ENCODE data around the gene S100A14.
A peak's percentile ranks its signal among the peaks of the same experiment; 100 is the strongest.

The S100A14 gene

DNA sequence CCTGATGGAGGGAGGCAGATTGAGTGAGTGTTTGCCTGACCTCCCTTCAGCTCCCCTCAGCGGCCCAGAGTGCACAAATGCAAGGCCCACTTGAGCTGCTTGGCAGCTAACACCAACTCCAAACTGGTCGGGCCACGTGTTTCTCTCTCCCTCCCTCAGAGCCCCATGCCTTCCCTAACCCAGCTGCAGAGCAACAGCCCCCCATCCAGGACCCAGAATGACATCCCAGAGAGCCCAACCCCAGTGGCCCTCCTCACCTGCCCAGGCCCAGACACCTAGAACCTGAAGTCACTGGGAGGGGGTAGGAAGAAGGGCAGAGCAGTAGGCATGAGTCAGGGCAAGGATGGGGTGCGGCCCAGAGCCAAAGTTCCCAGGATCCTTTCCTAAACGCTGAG, 789 bp upstream of the S100A14 start:
- TF ChIP-seq, protein P1, sequence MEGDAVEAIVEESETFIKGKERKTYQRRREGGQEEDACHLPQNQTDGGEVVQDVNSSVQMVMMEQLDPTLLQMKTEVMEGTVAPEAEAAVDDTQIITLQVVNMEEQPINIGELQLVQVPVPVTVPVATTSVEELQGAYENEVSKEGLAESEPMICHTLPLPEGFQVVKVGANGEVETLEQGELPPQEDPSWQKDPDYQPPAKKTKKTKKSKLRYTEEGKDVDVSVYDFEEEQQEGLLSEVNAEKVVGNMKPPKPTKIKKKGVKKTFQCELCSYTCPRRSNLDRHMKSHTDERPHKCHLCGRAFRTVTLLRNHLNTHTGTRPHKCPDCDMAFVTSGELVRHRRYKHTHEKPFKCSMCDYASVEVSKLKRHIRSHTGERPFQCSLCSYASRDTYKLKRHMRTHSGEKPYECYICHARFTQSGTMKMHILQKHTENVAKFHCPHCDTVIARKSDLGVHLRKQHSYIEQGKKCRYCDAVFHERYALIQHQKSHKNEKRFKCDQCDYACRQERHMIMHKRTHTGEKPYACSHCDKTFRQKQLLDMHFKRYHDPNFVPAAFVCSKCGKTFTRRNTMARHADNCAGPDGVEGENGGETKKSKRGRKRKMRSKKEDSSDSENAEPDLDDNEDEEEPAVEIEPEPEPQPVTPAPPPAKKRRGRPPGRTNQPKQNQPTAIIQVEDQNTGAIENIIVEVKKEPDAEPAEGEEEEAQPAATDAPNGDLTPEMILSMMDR (IDR thresholded peaks at IDR 0.05; ENCODE audit: poor library complexity, severe bottlenecking): no peak
- peaks cover 23% of the 10 kb centered on the region for H3K4me1 ChIP-seq (ENCODE audit: insufficient read depth, poor library complexity, severe bottlenecking)
- DNase-seq (ENCODE audit: low spot score) (no peak), ATAC-seq (ENCODE audit: low read depth) (0 out of 3 replicates have a peak, but pooled peaks have one; percentile 6)
- H3K27me3 ChIP-seq (ENCODE audit: insufficient read depth, poor library complexity, severe bottlenecking): no peaks in the 10 kb centered on the region
- peaks cover 33% of the 10 kb centered on the region for H3K36me3 ChIP-seq (ENCODE audit: low read depth)
- H3K9me3 ChIP-seq (ENCODE audit: severe bottlenecking): no peaks in the 10 kb centered on the region
- no peak overlapping the region for H3K4me3 ChIP-seq (ENCODE audit: severe bottlenecking)
- H3K27ac ChIP-seq (ENCODE audit: poor library complexity, severe bottlenecking): peak overlapping the region; percentile 98

DNA sequence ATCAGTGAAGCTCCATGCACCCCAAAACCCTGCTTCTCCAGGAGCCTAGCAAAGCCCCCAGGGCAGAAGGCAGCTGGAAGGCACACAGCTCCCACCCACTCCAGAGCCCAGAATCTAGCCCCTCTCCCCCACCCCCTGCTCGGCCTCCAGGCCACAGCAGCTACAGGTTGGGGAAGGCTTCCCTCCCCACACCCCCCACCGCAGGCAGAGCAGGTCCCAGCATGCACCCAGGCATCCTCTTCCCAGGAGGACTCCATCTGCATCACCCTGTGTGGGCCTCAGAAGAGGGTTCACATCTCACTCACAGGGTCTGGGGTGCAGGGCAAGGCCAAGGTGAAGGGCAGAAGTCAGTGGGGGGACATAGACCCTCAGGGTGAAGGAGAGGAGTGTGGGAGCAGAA, 719 bp downstream of the S100A14 start:
- H3K4me1 ChIP-seq (ENCODE audit: insufficient read depth, poor library complexity, severe bottlenecking): peaks cover 27% of the 10 kb centered on the region

DNA sequence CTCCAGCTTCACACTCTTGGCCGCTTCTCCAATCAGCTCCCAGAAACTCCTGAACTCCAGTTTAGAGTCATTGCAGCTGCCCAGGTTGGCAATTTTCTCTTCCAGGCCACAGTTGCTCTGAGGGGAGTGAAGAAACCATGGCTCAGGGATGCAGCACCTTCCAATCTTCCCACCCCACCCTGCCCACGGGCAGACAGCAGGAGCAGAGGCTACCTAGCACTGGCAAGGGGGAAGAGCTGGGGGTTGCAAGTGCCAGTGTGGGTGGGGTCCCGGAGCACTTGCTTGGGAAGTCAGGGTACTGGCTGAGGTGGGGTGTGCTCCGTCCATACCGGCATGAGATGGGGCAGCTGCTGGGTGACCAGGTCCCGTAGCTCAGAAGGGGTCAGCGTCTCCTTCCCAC, 1.2 kb downstream of the S100A14 start:
- ATAC-seq (ENCODE audit: low read depth) (no peak), DNase-seq (ENCODE audit: low spot score) (no peak)
- Histone ChIP-seq H3K36me3 (ENCODE audit: low read depth) (peaks cover 29% of the 10 kb centered on the region), H3K4me1 (ENCODE audit: insufficient read depth, poor library complexity, severe bottlenecking) (peaks cover 32% of the 10 kb centered on the region), H3K27ac (ENCODE audit: poor library complexity, severe bottlenecking) (peak overlapping the region; percentile 98), H3K27me3 (ENCODE audit: insufficient read depth, poor library complexity, severe bottlenecking) (no peaks in the 10 kb centered on the region), H3K9me3 (ENCODE audit: severe bottlenecking) (no peaks in the 10 kb centered on the region), H3K4me3 (ENCODE audit: severe bottlenecking) (peak overlapping the region; percentile 49)
- TF ChIP-seq, protein P1 (IDR thresholded peaks at IDR 0.05; ENCODE audit: poor library complexity, severe bottlenecking): no peak

More for the DNA sequence above, 719 bp downstream of the S100A14 start:
- TF ChIP-seq, protein P1 (IDR thresholded peaks at IDR 0.05; ENCODE audit: poor library complexity, severe bottlenecking): no peak
- Histone ChIP-seq H3K9me3 (ENCODE audit: severe bottlenecking) (no peaks in the 10 kb centered on the region), H3K27ac (ENCODE audit: poor library complexity, severe bottlenecking) (peak overlapping the region; percentile 98), H3K27me3 (ENCODE audit: insufficient read depth, poor library complexity, severe bottlenecking) (no peaks in the 10 kb centered on the region), H3K36me3 (ENCODE audit: low read depth) (peaks cover 28% of the 10 kb centered on the region), H3K4me3 (ENCODE audit: severe bottlenecking) (peak overlapping the region; percentile 49)
- no peak for ATAC-seq (ENCODE audit: low read depth)
- no peak for DNase-seq (ENCODE audit: low spot score)

DNA sequence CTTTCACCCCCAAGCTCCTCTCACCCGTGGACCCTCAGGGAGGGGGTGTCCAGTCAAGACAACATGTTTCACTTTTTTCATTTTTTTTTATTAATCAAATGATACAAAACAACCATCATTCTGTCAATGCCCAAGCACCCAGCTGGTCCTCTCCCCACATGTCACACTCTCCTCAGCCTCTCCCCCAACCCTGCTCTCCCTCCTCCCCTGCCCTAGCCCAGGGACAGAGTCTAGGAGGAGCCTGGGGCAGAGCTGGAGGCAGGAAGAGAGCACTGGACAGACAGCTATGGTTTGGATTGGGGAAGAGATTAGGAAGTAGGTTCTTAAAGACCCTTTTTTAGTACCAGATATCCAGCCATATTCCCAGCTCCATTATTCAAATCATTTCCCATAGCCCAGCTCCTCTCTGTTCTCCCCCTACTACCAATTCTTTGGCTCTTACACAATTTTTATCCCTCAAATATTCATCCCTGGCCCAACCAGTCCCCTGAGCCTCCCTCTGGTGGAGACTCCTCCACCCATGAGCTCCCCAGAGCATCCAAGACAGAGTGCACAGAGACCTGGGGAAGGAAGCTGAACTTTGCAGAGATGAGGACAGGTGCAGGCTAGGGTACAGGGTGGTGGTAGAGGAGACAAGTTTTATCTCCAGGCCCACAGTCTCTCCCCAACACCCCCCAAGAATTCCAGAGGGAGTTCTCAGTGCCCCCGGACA, 1.8 kb downstream of the S100A14 start:
- Histone ChIP-seq H3K27me3 (ENCODE audit: insufficient read depth, poor library complexity, severe bottlenecking) (no peaks in the 10 kb centered on the region), H3K36me3 (ENCODE audit: low read depth) (peaks cover 30% of the 10 kb centered on the region), H3K4me3 (ENCODE audit: severe bottlenecking) (peak overlapping the region; percentile 49), H3K9me3 (ENCODE audit: severe bottlenecking) (no peaks in the 10 kb centered on the region), H3K4me1 (ENCODE audit: insufficient read depth, poor library complexity, severe bottlenecking) (peaks cover 38% of the 10 kb centered on the region), H3K27ac (ENCODE audit: poor library complexity, severe bottlenecking) (peak overlapping the region; percentile 98)
- ATAC-seq (ENCODE audit: low read depth): no peak
- TF ChIP-seq, protein P1 (IDR thresholded peaks at IDR 0.05; ENCODE audit: poor library complexity, severe bottlenecking): no peak
- DNase-seq (ENCODE audit: low spot score): no peak

DNA sequence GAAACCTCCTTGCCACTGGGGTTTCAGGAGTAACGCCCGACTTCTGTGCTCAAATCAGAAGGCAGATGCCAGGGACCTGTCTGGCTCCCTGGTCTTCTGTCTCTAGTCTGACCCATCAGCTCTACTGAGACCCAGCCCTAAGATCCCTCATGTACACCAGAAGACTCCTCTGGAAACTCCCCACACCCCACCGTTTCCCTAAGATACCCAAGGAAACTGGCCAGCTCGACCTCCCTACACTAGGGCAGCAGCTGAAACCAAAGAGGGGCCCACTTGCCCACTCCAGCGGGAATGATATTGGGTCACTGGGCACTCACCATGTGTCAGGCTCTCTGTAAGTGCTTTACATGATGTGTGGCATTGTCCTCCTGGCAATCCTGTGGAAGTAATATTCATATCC, 2.7 kb downstream of the S100A14 start:
- Histone ChIP-seq H3K4me1 (ENCODE audit: insufficient read depth, poor library complexity, severe bottlenecking) (peaks cover 39% of the 10 kb centered on the region), H3K36me3 (ENCODE audit: low read depth) (peaks cover 31% of the 10 kb centered on the region), H3K9me3 (ENCODE audit: severe bottlenecking) (no peaks in the 10 kb centered on the region), H3K27ac (ENCODE audit: poor library complexity, severe bottlenecking) (peak overlapping the region; percentile 98), H3K27me3 (ENCODE audit: insufficient read depth, poor library complexity, severe bottlenecking) (no peaks in the 10 kb centered on the region), H3K4me3 (ENCODE audit: severe bottlenecking) (peak overlapping the region; percentile 66)
- TF ChIP-seq, protein P1 (IDR thresholded peaks at IDR 0.05; ENCODE audit: poor library complexity, severe bottlenecking): no peak
- peak; percentile 1 for ATAC-seq (ENCODE audit: low read depth)
- DNase-seq (ENCODE audit: low spot score): no peak

All from RWPE2 (cell line).